Tibial artery (tissue), 4 donors: ENCODE results near the gene SIK2.

ENCODE experiments used
- DNase-seq, 2 donors: peaks; one replicate each; pipeline ENCODE4 v3.0.0-alpha.2; 2019
- H3K27ac ChIP-seq, 2 donors: fragments of 200-600 bp; sonication (generic) in 1 of 2; 1 replicate in 1 of 2; 2 replicates in 1 of 2; pipeline ENCODE4 v1.5.1; 2018 to 2019; ENCODE audit warnings: mild to moderate bottlenecking in 1 of 2
- H3K27me3 ChIP-seq, 2 donors: fragments of 200-600 bp; sonication (generic) in 1 of 2; one replicate each; pipeline versions ENCODE4 v1.5.1 to v1.6.0; 2016 to 2019
- H3K36me3 ChIP-seq, 3 donors: fragments of 200-600 bp; sonication (generic) in 2 of 3; one replicate each; pipeline ENCODE4 v1.5.1; 2016 to 2019; ENCODE audit warnings: mild to moderate bottlenecking in 2 of 3
- H3K4me1 ChIP-seq, 4 donors: fragments of 200-600 bp; sonication (generic) in 2 of 4; 1 replicate in 3 of 4; 2 replicates in 1 of 4; pipeline ENCODE4 v1.5.1; 2016 to 2019
- H3K4me3 ChIP-seq, 2 donors: fragments of 200-600 bp; sonication (generic) in 1 of 2; 1 replicate in 1 of 2; 2 replicates in 1 of 2; pipeline ENCODE4 v1.5.1; 2018 to 2019; ENCODE audit warnings: mild to moderate bottlenecking in 2 of 2
- H3K9me3 ChIP-seq, 3 donors: fragments of 200-600 bp; sonication (generic) in 1 of 3; one replicate each; pipeline ENCODE4 v1.5.1; 2016 to 2019
- intact Hi-C: fragments of 100-400 bp; cut with DNase I; formaldehyde crosslinking; loops from one replicate; pipeline ENCODE4 v1.15.0; 2023; ENCODE audit warnings: low total_unique reads
- TF ChIP-seq, protein P1 (sequence below), 2 experiments: fragments of 200-600 bp in 1 of 2; fragments of 450-650 bp in 1 of 2; IDR thresholded peaks; one replicate each; pipeline ENCODE4 v1.5.1; 2017 to 2019; ENCODE audit warnings: antibody characterized with exemption in 2 of 2, mild to moderate bottlenecking in 1 of 2, moderate library complexity in 1 of 2

Gene SIK2

DNA sequence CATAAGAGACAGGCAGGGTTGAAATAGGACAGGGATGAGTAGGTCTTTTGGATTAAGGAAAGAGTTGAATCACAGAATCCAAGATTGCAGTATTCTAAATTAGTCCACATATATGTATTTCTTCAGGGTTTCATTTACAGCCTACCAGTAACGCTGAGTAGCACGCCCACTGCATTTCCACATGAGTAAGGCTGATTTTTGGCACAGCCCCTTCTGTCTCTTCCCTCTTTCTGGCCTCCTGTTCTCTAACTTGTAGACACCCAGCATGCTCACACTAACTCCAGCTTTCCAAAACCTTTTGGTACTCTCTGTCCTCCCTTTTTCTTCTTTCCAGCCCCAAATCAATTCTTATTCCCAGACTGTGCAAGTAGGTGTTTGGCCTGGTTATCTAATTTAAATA, 3.7 kb upstream of the SIK2 start:
- TF ChIP-seq, protein P1, sequence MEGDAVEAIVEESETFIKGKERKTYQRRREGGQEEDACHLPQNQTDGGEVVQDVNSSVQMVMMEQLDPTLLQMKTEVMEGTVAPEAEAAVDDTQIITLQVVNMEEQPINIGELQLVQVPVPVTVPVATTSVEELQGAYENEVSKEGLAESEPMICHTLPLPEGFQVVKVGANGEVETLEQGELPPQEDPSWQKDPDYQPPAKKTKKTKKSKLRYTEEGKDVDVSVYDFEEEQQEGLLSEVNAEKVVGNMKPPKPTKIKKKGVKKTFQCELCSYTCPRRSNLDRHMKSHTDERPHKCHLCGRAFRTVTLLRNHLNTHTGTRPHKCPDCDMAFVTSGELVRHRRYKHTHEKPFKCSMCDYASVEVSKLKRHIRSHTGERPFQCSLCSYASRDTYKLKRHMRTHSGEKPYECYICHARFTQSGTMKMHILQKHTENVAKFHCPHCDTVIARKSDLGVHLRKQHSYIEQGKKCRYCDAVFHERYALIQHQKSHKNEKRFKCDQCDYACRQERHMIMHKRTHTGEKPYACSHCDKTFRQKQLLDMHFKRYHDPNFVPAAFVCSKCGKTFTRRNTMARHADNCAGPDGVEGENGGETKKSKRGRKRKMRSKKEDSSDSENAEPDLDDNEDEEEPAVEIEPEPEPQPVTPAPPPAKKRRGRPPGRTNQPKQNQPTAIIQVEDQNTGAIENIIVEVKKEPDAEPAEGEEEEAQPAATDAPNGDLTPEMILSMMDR (IDR thresholded peaks at IDR 0.05) = no peak
- Histone ChIP-seq H3K4me3 (no peak overlapping the region), H3K9me3 (no peaks in the 10 kb centered on the region), H3K4me1 (peaks cover 0 to 14% (median 4%) of the 10 kb centered on the region in 4 donors), H3K27ac (no peak overlapping the region), H3K36me3 (no peaks in the 10 kb centered on the region), H3K27me3 (no peaks in the 10 kb centered on the region)
- no peak for DNase-seq
- intact Hi-C loops = no loop called here

DNA sequence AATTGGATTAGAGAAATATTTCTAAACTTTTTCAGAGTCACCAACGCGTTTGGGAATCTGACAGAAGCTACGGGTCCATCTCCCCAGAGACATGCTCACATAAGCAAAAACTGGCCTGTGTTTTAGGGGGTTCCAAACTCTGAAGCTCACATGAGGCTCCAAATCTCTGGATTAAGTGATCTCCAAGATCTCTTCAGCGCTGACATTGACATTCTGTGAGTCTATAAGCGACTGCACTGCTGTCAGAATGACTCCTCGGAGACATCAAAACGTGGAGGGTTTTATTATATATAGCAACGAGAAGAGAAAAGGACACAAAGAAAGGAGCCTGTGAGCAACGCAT, 642 bp upstream of the SIK2 start:
- no peak for DNase-seq
- H3K36me3 ChIP-seq = no peaks in the 10 kb centered on the region
- H3K9me3 ChIP-seq = no peaks in the 10 kb centered on the region
- H3K27me3 ChIP-seq = no peaks in the 10 kb centered on the region
- H3K4me1 ChIP-seq = peaks cover 0 to 20% (median 11%) of the 10 kb centered on the region in 4 donors
- TF ChIP-seq, protein P1 (IDR thresholded peaks at IDR 0.05) = no peak
- H3K27ac ChIP-seq = peak overlapping the region; percentile 98 to 99
- intact Hi-C loops = loop anchor here (5.0 kb wide), 2 partner anchors 34 to 241 kb away; no protein-coding TSS in a partner anchor
- H3K4me3 ChIP-seq = peak overlapping the region; percentile 83 to 93

DNA sequence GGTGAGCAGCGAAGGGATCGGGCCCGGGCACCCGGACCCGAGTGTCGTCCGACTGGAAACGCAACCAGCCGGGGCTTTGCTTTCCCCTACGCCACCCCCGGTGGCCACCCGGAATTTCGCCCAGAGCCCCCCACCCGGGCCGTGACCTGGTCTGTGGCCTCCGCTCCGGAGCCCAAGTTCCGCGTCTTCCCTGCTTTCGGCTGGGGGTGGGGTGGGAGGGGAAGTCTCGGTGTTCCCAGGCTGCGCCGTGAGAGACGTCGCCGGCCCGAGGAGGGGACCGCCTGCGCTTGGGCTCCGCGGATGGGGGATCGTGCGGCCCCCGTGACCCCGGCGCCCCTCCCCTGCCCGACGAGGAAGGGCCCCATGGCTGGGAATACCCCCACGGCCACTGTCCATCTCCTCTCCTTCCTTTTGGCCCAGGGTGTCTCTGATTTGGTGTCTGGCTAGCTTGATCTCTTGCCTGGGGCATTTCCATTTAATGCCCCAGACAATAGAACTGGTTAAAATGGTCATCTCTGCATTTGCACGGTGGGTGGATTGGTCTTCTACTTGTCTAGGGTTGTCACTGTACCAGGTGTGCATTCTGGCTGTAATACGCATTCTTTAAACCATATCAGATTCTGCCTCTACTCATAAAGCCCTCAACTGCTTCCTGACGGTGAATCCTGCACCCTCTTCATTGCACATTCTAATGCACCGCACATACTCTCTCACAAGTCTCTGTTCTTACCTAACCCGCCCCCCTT, 789 bp downstream of the SIK2 start:
- H3K27ac ChIP-seq = peak overlapping the region; percentile 98 to 99
- intact Hi-C loops = loop anchor here (2.0 to 5.0 kb wide), 3 partner anchors 36 to 239 kb away; no protein-coding TSS in a partner anchor
- no peaks in the 10 kb centered on the region for H3K9me3 ChIP-seq
- no peaks in the 10 kb centered on the region for H3K27me3 ChIP-seq
- peak in 1 of 2 donors; percentile 78 for DNase-seq
- TF ChIP-seq, protein P1 (IDR thresholded peaks at IDR 0.05) = no peak
- H3K4me3 ChIP-seq = peak overlapping the region; percentile 83 to 93
- no peaks in the 10 kb centered on the region for H3K36me3 ChIP-seq
- H3K4me1 ChIP-seq = peaks cover 0 to 20% (median 11%) of the 10 kb centered on the region in 4 donors

DNA sequence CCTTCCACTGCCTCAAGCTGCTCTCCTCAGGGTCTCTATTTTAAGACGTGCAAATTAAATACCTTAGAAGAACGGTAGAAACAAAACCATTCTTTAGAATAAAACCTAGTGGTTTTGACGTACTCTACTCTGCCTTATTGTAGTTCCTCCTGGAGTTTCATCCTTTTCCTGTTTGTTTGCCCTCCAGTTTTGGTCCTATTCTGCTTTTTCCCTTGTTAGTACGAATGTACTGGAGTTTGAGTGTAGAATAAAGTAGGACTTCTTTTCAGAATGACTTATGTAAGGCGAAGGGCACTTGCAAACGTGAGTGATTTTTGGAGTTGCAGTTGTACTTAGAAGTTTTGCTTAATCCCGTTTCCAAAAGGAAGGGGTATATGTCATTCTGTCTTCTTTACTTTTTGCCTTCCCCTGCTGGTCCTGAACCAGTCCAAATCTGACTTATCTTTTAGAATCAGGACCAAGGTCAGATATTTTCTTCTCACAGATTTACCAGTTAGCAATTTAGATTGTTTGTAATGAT, 1.4 kb downstream of the SIK2 start:
- Histone ChIP-seq H3K4me3 (peak overlapping the region; percentile 83 to 93), H3K36me3 (no peaks in the 10 kb centered on the region), H3K27me3 (no peaks in the 10 kb centered on the region), H3K4me1 (peaks cover 0 to 20% (median 11%) of the 10 kb centered on the region in 4 donors), H3K9me3 (no peaks in the 10 kb centered on the region), H3K27ac (peak overlapping the region; percentile 98 to 99)
- TF ChIP-seq, protein P1 (IDR thresholded peaks at IDR 0.05) = no peak
- intact Hi-C loops = loop anchor here (2.0 to 5.0 kb wide), 3 partner anchors 36 to 239 kb away; no protein-coding TSS in a partner anchor
- no peak for DNase-seq

DNA sequence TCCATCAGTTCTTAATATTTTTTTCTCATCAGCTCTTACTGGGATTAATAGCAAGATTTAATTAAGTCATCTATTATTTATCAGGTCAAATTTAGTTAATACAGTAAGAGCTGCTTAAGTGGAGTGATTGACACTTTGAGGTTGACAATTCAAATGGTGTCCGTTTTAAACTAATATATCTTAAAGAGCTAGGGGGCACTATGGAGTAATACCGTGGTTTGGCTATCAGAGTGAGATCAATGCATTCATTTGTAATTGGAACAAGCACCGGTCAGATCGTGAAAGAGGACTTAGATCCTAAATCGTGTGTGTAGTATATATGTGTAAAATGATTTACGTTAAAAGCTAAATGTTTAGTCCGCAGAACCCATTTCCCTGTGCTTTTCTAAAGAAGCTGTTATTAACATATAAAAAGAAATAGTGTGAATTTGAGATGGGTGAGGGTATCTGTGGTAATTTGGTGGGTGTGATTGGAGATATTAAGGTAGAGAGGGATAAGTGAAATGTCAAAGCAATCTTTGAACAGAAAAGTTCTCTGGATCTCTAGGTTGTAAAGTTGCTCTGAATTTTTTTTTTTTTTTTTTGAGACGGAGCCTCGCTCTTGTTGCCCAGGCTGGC, 2.3 kb downstream of the SIK2 start:
- H3K27me3 ChIP-seq = no peaks in the 10 kb centered on the region
- H3K4me1 ChIP-seq = peaks cover 0 to 20% (median 11%) of the 10 kb centered on the region in 4 donors
- peak overlapping the region in 1 of 2 donors; percentile 99 for H3K27ac ChIP-seq
- intact Hi-C loops = loop anchor here (5.0 kb wide), 2 partner anchors 37 to 238 kb away; no protein-coding TSS in a partner anchor
- no peaks in the 10 kb centered on the region for H3K36me3 ChIP-seq
- no peaks in the 10 kb centered on the region for H3K9me3 ChIP-seq
- TF ChIP-seq, protein P1 (IDR thresholded peaks at IDR 0.05) = peak; percentile 55 to 59
- DNase-seq = no peak
- H3K4me3 ChIP-seq = peak overlapping the region in 1 of 2 donors; percentile 93
